Neural cell (in vitro differentiated cells): ENCODE results near the gene ZNF524. TPM values are rescaled to one million over a fixed set of nuclear protein-coding genes. Genes with fewer than 3 reads are reported as not detected.

ENCODE experiments used
- H2AFZ ChIP-seq: fragments of 200-600, 300-800 bp; sonication (generic), shearing (Covaris generic); 2 replicates; pipeline ENCODE4 v1.6.0; 2014; ENCODE audit warnings: low read depth, mild to moderate bottlenecking, antibody characterized with exemption, low read length, moderate library complexity
- H3F3A ChIP-seq: fragments of 200-600 bp; shearing (Covaris generic); 2 replicates; pipeline ENCODE4 v1.6.1; 2016; ENCODE audit warnings: mild to moderate bottlenecking, moderate library complexity, mixed read lengths, antibody characterized with exemption, low read length; ENCODE audit not compliant: insufficient read depth, poor library complexity, severe bottlenecking
- H3K27ac ChIP-seq: fragments of 200-600, 300-800 bp; sonication (generic), shearing (Covaris generic); 2 replicates; pipeline ENCODE4 v1.5.1; 2014; ENCODE audit warnings: mild to moderate bottlenecking, low read length, moderate library complexity
- H3K27me3 ChIP-seq: fragments of 300-800, 200-600 bp; sonication (generic), shearing (Covaris generic); 2 replicates; pipeline ENCODE4 v1.6.0; 2014; ENCODE audit warnings: mild to moderate bottlenecking, low read depth, low read length, moderate library complexity; ENCODE audit not compliant: insufficient read depth
- H3K36me3 ChIP-seq: fragments of 300-800, 200-600 bp; sonication (generic), shearing (Covaris generic); 2 replicates; pipeline ENCODE4 v1.5.1; 2014; ENCODE audit warnings: mild to moderate bottlenecking, antibody characterized with exemption, low read length, moderate library complexity; ENCODE audit not compliant: insufficient read depth
- H3K4me2 ChIP-seq: fragments of 300-800, 200-600 bp; sonication (generic), shearing (Covaris generic); 2 replicates; pipeline ENCODE4 v1.6.0; 2014; ENCODE audit warnings: mild to moderate bottlenecking, low read length
- H3K4me3 ChIP-seq: fragments of 300-800, 200-600 bp; sonication (generic), shearing (Covaris generic); 2 replicates; pipeline ENCODE4 v1.5.1; 2014; ENCODE audit warnings: mild to moderate bottlenecking, low read length, moderate library complexity
- H3K79me2 ChIP-seq: fragments of 200-600 bp; shearing (Covaris generic); replicated peaks from 2 replicates; pipeline ENCODE4 v1.6.0; 2014; ENCODE audit warnings: mild to moderate bottlenecking, low read length, moderate library complexity; ENCODE audit not compliant: insufficient read depth
- H3K9ac ChIP-seq: fragments of 300-800, 200-600 bp; sonication (generic), shearing (Covaris generic); 2 replicates; pipeline ENCODE4 v1.6.1; 2016; ENCODE audit warnings: mild to moderate bottlenecking, low read length, mixed read lengths
- H3K9me2 ChIP-seq: fragments of 200-600 bp; shearing (Covaris generic); 2 replicates; pipeline ENCODE4 v1.6.1; 2016; ENCODE audit warnings: mild to moderate bottlenecking, low read length, mixed read lengths; ENCODE audit not compliant: insufficient read depth
- H3K9me3 ChIP-seq: fragments of 200-600, 300-800 bp; sonication (generic), shearing (Covaris generic); 2 replicates; pipeline ENCODE4 v1.6.1; 2016; ENCODE audit warnings: mild to moderate bottlenecking, mixed run types, low read length, moderate library complexity, mixed read lengths
- H4K20me1 ChIP-seq: fragments of 200-600 bp; shearing (Covaris generic); 2 replicates; pipeline ENCODE4 v1.6.1; 2016; ENCODE audit warnings: mild to moderate bottlenecking, mixed run types; ENCODE audit not compliant: insufficient read depth
- EP300 ChIP-seq: fragments of 450-650 bp; conservative IDR thresholded peaks from 2 replicates; pipeline ENCODE4 v1.6.1; 2014; ENCODE audit warnings: antibody characterized with exemption, mild to moderate bottlenecking, moderate library complexity; ENCODE audit not compliant: poor library complexity, severe bottlenecking
- EZH2 ChIP-seq: fragments of 200-600, 300-800 bp; shearing (Covaris generic), sonication (generic); IDR thresholded peaks from 2 replicates; pipeline ENCODE4 v1.6.1; 2014; ENCODE audit warnings: antibody characterized with exemption, low read length, borderline replicate concordance, mild to moderate bottlenecking; ENCODE audit not compliant: insufficient read depth, poor library complexity, severe bottlenecking
- MXI1 ChIP-seq: fragments of 450-650 bp; conservative IDR thresholded peaks from 2 replicates; pipeline ENCODE4 v1.6.1; 2014; ENCODE audit warnings: antibody characterized with exemption, mild to moderate bottlenecking; ENCODE audit not compliant: poor library complexity, severe bottlenecking
- POLR2AphosphoS5 ChIP-seq: IDR thresholded peaks from 2 replicates; pipeline ENCODE4 v1.6.1; 2012
- RAD21 ChIP-seq: fragments of 450-650 bp; conservative IDR thresholded peaks from 2 replicates; pipeline ENCODE4 v1.6.1; 2014; ENCODE audit warnings: antibody characterized with exemption, mild to moderate bottlenecking, moderate library complexity
- SMC3 ChIP-seq: fragments of 450-650 bp; conservative IDR thresholded peaks from 2 replicates; pipeline ENCODE4 v1.6.1; 2014; ENCODE audit warnings: antibody characterized with exemption, mild to moderate bottlenecking, moderate library complexity; ENCODE audit not compliant: poor library complexity
- TAF1 ChIP-seq: IDR thresholded peaks from 2 replicates; pipeline ENCODE4 v1.6.1; 2012; ENCODE audit warnings: low read depth
- polyA plus RNA-seq: library from polyadenylated mRNA; depleted of rRNA; stranded (reverse); fragments of >200 nt; gene quantifications from 2 replicates; pipeline ENCODE4 v1.2.3, GENCODE V29; 2014
- TF ChIP-seq, protein P1 (sequence below): fragments of 450-650 bp; IDR thresholded peaks from 2 replicates; pipeline ENCODE4 v1.5.1; 2014; ENCODE audit warnings: antibody characterized with exemption, mild to moderate bottlenecking, moderate library complexity; ENCODE audit not compliant: poor library complexity, severe bottlenecking
- TF ChIP-seq, protein P2 (sequence below): IDR thresholded peaks from 2 replicates; pipeline ENCODE4 v1.6.1; 2012; ENCODE audit warnings: borderline replicate concordance

Gene ZNF524
- polyA plus RNA-seq, 1 donor from 2014 or later = 3.2 TPM

DNA sequence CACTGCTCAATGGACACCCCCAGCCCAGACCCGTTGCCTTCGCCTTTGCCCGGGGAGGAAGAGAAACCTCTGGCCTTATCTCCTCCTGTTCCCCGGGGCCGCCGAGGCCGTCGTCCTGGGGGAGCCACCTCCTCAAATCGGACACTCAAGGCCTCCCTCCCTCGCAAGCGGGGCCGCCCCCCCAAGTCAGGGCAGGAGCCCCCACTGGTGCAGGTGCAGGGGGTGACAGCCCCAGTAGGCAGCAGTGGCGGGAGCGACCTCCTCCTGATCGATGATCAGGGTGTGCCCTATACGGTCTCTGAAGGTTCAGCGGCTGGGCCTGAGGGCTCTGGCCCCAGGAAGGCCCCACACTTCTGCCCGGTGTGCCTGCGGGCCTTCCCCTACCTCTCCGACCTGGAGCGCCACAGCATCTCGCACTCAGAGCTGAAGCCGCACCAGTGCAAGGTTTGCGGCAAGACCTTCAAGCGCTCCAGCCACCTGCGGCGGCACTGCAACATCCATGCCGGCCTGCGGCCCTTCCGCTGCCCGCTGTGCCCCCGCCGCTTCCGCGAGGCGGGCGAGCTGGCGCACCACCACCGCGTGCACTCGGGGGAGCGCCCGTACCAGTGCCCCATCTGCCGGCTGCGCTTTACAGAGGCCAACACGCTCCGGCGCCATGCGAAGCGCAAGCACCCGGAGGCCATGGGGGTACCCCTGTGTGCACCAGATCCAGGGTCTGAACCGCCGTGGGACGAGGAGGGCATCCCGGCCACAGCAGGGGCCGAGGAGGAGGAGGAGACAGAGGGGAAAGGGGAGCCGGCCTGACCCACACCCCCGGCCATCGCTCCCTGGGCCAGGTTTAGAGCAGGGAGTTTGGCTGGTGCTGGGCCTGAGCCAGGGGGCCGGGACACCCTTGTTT is 2.3 kb downstream of the ZNF524 start:
- Histone ChIP-seq H3K9me3 (no peaks in the 10 kb centered on the region), H3K36me3 (no peaks in the 10 kb centered on the region), H3K27ac (no peak overlapping the region), H2AFZ (no peak overlapping the region), H3K4me2 (no peak overlapping the region), H3K9ac (no peak overlapping the region), H3K27me3 (no peaks in the 10 kb centered on the region), H3K79me2 (peaks cover 14% of the 10 kb centered on the region), H3K4me3 (no peak overlapping the region), H3F3A (no peaks in the 10 kb centered on the region), H3K9me2 (no peaks in the 10 kb centered on the region), H4K20me1 (no peaks in the 10 kb centered on the region)
- TF ChIP-seq POLR2AphosphoS5 (no peak), TAF1 (no peak), RAD21 (no peak), EP300 (no peak), EZH2 (no peak), SMC3 (no peak), MXI1 (no peak)
- TF ChIP-seq, protein P1, sequence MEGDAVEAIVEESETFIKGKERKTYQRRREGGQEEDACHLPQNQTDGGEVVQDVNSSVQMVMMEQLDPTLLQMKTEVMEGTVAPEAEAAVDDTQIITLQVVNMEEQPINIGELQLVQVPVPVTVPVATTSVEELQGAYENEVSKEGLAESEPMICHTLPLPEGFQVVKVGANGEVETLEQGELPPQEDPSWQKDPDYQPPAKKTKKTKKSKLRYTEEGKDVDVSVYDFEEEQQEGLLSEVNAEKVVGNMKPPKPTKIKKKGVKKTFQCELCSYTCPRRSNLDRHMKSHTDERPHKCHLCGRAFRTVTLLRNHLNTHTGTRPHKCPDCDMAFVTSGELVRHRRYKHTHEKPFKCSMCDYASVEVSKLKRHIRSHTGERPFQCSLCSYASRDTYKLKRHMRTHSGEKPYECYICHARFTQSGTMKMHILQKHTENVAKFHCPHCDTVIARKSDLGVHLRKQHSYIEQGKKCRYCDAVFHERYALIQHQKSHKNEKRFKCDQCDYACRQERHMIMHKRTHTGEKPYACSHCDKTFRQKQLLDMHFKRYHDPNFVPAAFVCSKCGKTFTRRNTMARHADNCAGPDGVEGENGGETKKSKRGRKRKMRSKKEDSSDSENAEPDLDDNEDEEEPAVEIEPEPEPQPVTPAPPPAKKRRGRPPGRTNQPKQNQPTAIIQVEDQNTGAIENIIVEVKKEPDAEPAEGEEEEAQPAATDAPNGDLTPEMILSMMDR = no peak
- TF ChIP-seq, protein P2, sequence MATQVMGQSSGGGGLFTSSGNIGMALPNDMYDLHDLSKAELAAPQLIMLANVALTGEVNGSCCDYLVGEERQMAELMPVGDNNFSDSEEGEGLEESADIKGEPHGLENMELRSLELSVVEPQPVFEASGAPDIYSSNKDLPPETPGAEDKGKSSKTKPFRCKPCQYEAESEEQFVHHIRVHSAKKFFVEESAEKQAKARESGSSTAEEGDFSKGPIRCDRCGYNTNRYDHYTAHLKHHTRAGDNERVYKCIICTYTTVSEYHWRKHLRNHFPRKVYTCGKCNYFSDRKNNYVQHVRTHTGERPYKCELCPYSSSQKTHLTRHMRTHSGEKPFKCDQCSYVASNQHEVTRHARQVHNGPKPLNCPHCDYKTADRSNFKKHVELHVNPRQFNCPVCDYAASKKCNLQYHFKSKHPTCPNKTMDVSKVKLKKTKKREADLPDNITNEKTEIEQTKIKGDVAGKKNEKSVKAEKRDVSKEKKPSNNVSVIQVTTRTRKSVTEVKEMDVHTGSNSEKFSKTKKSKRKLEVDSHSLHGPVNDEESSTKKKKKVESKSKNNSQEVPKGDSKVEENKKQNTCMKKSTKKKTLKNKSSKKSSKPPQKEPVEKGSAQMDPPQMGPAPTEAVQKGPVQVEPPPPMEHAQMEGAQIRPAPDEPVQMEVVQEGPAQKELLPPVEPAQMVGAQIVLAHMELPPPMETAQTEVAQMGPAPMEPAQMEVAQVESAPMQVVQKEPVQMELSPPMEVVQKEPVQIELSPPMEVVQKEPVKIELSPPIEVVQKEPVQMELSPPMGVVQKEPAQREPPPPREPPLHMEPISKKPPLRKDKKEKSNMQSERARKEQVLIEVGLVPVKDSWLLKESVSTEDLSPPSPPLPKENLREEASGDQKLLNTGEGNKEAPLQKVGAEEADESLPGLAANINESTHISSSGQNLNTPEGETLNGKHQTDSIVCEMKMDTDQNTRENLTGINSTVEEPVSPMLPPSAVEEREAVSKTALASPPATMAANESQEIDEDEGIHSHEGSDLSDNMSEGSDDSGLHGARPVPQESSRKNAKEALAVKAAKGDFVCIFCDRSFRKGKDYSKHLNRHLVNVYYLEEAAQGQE = no peak

DNA sequence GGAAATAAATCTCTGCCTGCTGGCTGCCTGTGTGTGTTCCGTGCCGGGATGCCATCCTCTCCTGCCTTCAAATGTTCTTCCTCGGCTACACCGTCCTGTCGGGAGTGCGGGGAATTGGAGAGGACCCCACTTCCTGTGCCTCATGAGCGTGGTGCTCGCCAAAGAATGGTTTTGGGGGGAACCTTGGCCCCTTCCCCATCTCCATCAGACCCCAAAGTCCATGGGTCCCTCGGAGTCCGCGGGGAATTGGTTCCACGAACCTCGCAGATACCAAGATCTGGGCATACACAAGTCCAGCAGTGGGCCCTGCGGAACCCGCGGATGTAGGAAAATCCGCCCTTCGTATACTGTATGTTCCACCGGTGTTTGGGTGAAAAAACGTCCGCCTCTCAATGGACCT is 3.0 kb downstream of the ZNF524 start:
- no peak overlapping the region for H3K27ac ChIP-seq
- no peaks in the 10 kb centered on the region for H4K20me1 ChIP-seq
- no peaks in the 10 kb centered on the region for H3K27me3 ChIP-seq
- H3K9ac ChIP-seq = no peak overlapping the region
- no peaks in the 10 kb centered on the region for H3K36me3 ChIP-seq
- peaks cover 21% of the 10 kb centered on the region for H3K79me2 ChIP-seq
- H2AFZ ChIP-seq = no peak overlapping the region
- no peaks in the 10 kb centered on the region for H3F3A ChIP-seq
- no peaks in the 10 kb centered on the region for H3K9me2 ChIP-seq
- no peak overlapping the region for H3K4me2 ChIP-seq
- TF ChIP-seq, protein P1 = no peak
- TF ChIP-seq EP300 (no peak), EZH2 (no peak), RAD21 (no peak), POLR2AphosphoS5 (no peak), SMC3 (no peak), TAF1 (no peak), MXI1 (no peak)
- TF ChIP-seq, protein P2 = no peak
- no peaks in the 10 kb centered on the region for H3K9me3 ChIP-seq
- no peak overlapping the region for H3K4me3 ChIP-seq
